Tibial nerve (tissue), 4 donors: ENCODE results near the gene CDC42BPB.

ENCODE experiments used
- EP300 ChIP-seq, 2 donors: sonication (generic); formaldehyde crosslinking; IDR thresholded peaks; one replicate each; pipeline ENCODE4 v1.6.1; 2017; ENCODE audit warnings: antibody characterized with exemption in 2 of 2, mild to moderate bottlenecking in 1 of 2
- POLR2A ChIP-seq, 2 donors: fragments of 450-650 bp; IDR thresholded peaks; one replicate each; pipeline ENCODE4 v1.6.1; 2017; ENCODE audit warnings: antibody characterized with exemption in 2 of 2, mild to moderate bottlenecking in 2 of 2, moderate library complexity in 2 of 2
- TF ChIP-seq, protein P1 (sequence below), 5 experiments: fragments of 200-600 bp in 3 of 5; fragments of 450-650 bp in 2 of 5; sonication (generic) in 3 of 5; IDR thresholded peaks; one replicate each; pipeline ENCODE4 v1.5.1; 2016 to 2019; ENCODE audit warnings: antibody characterized with exemption in 5 of 5, mild to moderate bottlenecking in 3 of 5, moderate library complexity in 2 of 5

GRCh38 chr14:103059556-103059955 lies 2.2 kb upstream of the CDC42BPB start:
- TF ChIP-seq POLR2A (IDR thresholded peaks at IDR 0.05) = no peak
- TF ChIP-seq, protein P1, sequence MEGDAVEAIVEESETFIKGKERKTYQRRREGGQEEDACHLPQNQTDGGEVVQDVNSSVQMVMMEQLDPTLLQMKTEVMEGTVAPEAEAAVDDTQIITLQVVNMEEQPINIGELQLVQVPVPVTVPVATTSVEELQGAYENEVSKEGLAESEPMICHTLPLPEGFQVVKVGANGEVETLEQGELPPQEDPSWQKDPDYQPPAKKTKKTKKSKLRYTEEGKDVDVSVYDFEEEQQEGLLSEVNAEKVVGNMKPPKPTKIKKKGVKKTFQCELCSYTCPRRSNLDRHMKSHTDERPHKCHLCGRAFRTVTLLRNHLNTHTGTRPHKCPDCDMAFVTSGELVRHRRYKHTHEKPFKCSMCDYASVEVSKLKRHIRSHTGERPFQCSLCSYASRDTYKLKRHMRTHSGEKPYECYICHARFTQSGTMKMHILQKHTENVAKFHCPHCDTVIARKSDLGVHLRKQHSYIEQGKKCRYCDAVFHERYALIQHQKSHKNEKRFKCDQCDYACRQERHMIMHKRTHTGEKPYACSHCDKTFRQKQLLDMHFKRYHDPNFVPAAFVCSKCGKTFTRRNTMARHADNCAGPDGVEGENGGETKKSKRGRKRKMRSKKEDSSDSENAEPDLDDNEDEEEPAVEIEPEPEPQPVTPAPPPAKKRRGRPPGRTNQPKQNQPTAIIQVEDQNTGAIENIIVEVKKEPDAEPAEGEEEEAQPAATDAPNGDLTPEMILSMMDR (IDR thresholded peaks at IDR 0.05) = no peak
- TF ChIP-seq EP300 (IDR thresholded peaks at IDR 0.05) = no peak
